Mesenteric fat pad (tissue), 1 donor: Measurements from ENCODE around the gene DMRTA2. TPM values are rescaled to one million over a fixed set of nuclear protein-coding genes. Genes with fewer than 3 reads are reported as not detected.
A peak's percentile ranks its signal among the peaks of the same experiment; 100 is the strongest.

Source experiments
- DNase-seq: peaks from one replicate; pipeline ENCODE4 v3.0.0-alpha.2; 2020; ENCODE audit warnings: low spot score
- total RNA-seq: library from RNA; stranded (reverse); fragmentation: NEBNext Ultra II Directional; extraction: Animal tissue kit (Norgen Biotek cat#: 25700); gene quantifications from one replicate; pipeline ENCODE4 v1.2.1, GENCODE V29; 2021
- donor health status: DM: yes; HTN: yes; CAD: no.

The DMRTA2 gene
- total RNA-seq, 1 donor from 2014 or later, result not detected

- DNase-seq, result no peak
Observed at GRCh38 chr1:50424045-50424883, 1.0 kb upstream of the DMRTA2 start.

GRCh38 chr1:50423670-50424000, 392 bp upstream of the DMRTA2 start:
- no peak for DNase-seq

GRCh38 chr1:50422675-50422945, 633 bp downstream of the DMRTA2 start:
- no peak for DNase-seq

GRCh38 chr1:50421768-50422674, 1.2 kb downstream of the DMRTA2 start:
- no peak for DNase-seq

- no peak for DNase-seq
Observed at GRCh38 chr1:50421366-50421748, 1.9 kb downstream of the DMRTA2 start.

GRCh38 chr1:50420689-50421365, 2.4 kb downstream of the DMRTA2 start:
- DNase-seq, result no peak

- no peak for DNase-seq
Observed at GRCh38 chr1:50419907-50420677, 3.2 kb downstream of the DMRTA2 start.

GRCh38 chr1:50419192-50419906, 3.9 kb downstream of the DMRTA2 start:
- DNase-seq, result no peak

- no peak for DNase-seq
Observed at GRCh38 chr1:50418600-50419109, 4.6 kb downstream of the DMRTA2 start.

- no peak for DNase-seq
Observed at GRCh38 chr1:50417946-50418599, 5.2 kb downstream of the DMRTA2 start.

- DNase-seq, result no peak
Observed at GRCh38 chr1:50417507-50417906, 5.7 kb downstream of the DMRTA2 start.

- peak; percentile 76 for DNase-seq
Observed at GRCh38 chr1:50416553-50417453, 6.4 kb downstream of the DMRTA2 start.

GRCh38 chr1:50416150-50416527, 7.1 kb downstream of the DMRTA2 start:
- DNase-seq, result peak; percentile 64

- peak; percentile 81 for DNase-seq
Observed at GRCh38 chr1:50415235-50416149, 7.8 kb downstream of the DMRTA2 start.

- DNase-seq, result no peak
Observed at GRCh38 chr1:50414853-50415234, 8.4 kb downstream of the DMRTA2 start.

GRCh38 chr1:50412813-50413476, 10.3 kb downstream of the DMRTA2 start:
- DNase-seq, result no peak

GRCh38 chr1:50405814-50406213, 17.4 kb downstream of the DMRTA2 start:
- DNase-seq, result no peak
